HG03460 (cell line): ENCODE results near the gene DSCAM.
"Not testable (repeated sequence)": the region's sequence is repeated elsewhere in the genome, so short reads cannot be mapped to it uniquely, and the experiment has no call there.

Source experiments
- ATAC-seq: cut with Tn5 transposase; IDR thresholded peaks from one replicate; pipeline ENCODE4 v1.9.1; 2021; ENCODE audit not compliant: unreplicated experiment

The DSCAM gene

DNA sequence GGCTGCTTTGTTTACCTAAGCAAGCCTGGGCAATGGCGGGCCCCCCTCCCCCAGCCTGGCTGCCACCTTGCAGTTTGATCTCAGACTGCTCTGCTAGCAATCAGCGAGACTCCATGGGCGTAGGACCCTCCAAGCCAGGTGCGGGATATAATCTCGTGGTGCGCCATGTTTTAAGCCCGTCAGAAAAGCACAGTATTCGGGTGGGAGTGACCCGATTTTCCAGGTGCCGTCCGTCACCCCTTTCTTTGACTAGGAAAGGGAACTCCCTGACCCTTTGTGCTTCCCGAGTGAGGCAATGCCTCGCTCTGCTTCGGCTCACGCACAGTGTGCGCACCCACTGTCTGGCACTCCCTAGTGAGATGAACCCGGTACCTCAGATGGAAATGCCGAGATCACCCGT lies 818.6 kb downstream of the DSCAM start:
- ATAC-seq = not testable (repeated sequence)

DNA sequence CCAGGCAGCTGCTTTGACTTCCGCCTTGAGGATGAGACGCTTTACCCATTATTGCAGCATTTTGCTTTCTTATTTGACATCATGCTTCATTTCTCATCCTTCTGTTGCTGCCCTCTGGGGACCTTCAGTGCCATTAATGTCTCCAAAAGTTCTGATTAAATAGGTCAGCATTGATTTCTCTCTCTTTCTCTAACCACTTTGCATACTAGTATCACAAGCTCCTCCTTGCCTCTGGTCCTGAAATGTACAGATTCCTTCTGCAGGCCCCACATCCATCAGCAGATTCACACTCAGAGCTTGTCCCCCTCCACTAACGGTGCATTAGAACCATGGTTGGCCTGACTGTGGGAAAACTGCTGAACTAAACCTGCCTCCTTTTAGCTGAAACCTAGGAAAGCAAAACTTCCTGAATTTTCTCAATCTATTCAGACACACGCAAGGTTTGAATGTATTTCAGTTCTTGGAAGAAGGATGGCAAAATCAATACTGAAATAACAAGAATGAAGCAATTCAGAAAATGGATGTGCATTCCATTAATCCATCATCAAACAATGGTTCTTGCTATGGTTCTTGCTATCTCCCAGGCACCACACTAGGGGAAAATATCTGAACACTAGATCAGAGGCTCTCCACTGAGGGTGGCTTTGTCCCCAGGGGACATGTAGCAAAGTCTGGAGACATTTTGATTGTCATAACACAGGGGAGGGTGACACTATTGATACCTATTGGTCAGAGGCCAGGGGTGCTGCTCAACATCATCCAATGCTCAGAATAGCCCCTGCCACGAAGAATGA lies 825.2 kb downstream of the DSCAM start:
- ATAC-seq = no peak

DNA sequence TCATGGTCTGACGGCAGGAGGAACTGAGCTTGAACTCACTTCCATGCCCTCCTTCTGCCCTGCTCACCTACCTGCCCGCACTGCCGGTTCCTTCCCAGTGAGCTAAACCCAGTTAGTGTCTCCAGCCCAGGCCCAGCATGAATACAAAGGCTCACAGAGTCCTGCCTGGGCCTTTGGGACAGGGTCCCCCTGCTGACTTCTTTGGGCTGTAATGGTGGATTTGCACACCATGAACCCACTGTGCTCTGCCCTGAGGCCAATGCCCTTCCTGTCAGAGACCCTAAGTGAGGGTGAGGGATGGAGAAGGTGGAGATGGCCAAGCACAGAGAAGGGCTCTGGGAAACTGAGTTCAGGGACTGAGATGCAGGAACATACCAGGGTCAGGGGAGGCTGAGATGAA lies 826.3 kb downstream of the DSCAM start:
- no peak for ATAC-seq

DNA sequence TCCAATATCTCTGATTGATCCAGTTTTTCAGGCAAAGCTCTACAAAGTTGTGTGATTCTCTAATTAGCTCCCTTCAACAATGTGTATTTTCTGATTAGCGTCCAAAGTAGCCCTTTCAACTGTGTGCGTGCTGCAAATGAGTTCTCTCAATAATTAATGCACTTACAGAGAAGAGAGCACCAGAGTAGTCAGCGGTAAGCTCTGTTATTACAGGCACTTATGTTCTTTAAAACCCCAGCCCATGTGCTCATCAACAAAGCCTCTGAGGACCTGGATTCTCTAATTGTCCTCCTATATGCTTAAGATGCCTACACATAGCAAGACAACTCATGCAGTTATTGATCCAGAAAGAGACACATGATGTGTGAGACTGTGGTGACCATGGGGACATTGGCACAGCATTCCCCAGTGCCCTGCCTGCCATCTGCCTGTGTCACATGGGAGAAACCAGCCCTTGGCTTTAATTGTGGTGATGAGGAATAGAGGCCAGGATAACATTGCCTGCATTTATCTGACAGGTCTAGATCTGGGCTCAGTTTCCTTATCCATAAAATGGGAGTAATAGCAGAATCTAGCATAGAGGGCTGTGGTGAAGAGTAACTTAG lies 828.0 kb downstream of the DSCAM start:
- ATAC-seq = no peak

DNA sequence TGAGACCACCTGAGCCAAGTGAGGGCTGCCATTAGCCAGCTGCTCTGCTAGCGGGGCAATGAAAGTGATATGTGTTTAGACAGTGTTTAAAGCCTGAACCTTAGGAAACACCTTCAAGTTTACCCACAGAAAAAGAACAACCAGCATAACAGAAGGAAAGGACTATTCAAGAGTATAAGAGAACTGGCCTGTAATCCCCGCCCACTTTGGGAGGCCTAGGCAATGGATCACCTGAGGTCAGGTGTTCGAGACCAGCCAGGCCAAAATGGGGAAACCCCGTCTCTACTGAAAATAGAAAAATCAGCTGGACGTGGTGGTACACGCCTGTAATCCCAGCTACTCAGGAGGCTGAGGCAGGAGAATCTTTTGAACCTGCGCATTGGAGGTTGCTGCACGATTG lies 830.3 kb downstream of the DSCAM start:
- ATAC-seq = no peak

DNA sequence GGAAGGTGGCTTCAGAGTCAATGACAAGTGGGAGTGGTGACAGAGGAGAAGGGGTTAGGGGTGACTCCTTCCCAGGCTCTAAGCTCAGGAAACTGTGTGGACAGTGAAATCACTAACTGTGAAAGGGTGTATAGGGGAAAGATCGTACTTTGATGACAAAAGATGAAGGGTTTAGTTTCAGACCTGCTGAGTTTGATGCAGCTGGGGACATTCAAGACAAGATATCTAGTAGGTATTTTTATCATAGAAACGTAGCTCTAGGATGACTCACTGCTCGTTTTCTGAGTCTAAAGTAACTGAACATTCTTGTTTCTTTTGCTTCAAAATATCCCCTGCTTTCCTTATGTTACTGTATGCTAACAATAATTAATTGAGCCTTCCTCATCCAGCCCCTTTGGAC lies 830.7 kb downstream of the DSCAM start:
- no peak for ATAC-seq

DNA sequence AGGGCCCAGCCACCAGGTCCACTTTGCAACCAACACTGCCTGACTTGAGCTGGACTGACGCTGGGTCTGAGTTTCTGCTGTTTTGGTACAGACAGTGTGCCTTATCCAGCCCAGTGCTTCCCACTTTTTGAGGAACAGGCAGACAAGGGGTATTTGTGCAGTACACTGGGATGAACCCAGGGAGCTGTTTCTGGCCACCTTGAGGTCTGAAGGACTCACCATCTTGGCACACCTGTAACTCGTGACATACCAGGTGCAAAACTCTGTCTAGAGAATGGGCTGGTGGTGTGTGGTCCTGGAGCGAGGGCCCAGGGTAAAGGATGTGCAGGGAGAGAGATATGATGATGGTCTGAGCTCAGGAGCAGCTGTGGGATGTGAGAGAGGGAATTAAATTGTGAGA lies 831.1 kb downstream of the DSCAM start:
- ATAC-seq = no peak

DNA sequence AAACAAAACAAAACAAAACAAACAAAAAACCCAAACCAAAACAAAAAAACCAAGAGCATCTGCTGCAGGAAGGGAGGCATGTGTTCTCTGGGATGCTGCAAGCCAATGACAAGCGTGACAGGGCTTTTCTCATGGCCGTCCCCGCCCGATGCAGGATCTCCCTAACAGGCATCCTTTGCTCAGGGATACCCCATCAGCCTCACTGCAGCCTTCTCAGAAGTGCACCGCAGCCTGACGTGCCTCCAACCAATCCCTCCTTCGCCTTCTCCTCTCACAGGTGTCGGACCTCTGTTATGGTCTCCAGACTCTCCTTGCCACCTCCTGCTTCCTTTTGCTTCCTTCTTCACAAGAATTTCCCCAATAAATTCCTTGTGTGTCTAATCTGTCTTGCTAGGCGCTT lies 832.6 kb downstream of the DSCAM start:
- ATAC-seq = no peak

DNA sequence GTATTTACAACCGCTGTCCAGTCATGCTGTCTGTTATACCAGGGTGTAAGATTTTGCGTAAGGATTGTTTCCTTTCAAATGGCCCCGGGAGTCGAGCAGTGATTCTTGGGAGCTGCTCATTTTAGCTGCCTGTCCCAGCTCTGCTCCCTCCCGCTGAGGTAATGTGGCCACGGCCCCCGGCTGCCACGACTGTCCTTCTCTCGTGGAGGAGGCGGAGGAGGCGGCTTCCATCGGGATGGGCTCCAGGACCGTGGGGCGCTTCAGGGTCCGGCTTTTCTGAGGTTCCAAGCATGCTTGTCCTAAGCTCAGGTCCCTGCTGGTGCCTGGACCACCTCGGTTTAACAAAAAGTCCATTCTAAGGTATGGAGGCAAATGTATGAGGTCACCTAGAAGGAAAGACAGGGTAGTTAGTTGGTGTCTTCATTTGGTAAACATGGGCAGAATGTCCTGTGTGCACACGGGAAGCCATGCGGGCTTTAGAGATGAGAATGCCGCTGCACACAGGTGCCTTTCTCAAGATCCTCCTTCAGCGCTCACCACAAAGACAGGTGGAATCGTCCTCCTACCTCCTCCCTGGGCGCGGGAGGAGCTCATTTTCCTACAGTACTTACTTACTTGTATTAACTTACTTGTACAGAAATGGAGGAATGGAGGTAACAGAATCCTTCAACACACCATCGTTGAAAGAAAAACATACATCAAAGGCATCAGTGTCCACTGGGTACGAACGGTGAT lies 833.8 kb downstream of the DSCAM start:
- no peak for ATAC-seq

DNA sequence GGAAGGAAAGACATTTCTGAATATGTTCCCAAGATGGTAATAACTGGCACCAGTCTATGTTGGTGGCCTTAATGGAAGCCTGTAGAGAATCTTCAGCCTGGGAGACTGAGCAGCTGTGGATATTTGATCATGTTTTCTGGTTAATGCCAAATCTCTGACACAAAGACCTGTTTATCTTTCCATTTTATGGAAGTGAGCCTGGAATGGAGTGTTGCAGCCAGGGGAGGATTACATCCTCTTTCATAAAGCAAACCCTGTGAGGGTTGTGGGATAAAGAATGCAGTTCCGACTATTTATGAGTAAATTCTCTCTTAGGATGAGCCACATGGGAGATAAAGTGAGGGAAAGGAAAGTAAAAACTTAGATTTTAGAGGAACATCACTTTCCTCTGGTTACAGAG lies 835.6 kb downstream of the DSCAM start:
- no peak for ATAC-seq

DNA sequence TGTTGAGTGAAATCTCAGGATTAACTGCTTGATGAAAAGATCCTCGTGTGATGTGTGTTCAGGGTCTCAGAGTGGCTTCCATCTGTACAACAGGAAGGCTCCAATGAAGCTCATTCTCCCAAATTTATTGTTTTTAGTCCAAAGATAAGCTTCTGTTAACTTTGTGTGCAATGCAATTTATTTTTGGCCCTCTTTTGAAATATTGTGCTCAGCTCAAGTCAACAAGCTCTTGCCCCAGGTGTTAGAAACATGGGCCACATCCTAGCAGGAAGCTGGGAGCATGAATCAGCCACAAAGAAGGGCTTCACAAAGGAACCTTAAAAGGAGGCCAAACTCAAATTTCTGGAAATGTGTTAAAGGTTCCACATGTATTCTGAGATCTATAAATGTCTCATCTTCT lies 844.0 kb downstream of the DSCAM start:
- no peak for ATAC-seq

DNA sequence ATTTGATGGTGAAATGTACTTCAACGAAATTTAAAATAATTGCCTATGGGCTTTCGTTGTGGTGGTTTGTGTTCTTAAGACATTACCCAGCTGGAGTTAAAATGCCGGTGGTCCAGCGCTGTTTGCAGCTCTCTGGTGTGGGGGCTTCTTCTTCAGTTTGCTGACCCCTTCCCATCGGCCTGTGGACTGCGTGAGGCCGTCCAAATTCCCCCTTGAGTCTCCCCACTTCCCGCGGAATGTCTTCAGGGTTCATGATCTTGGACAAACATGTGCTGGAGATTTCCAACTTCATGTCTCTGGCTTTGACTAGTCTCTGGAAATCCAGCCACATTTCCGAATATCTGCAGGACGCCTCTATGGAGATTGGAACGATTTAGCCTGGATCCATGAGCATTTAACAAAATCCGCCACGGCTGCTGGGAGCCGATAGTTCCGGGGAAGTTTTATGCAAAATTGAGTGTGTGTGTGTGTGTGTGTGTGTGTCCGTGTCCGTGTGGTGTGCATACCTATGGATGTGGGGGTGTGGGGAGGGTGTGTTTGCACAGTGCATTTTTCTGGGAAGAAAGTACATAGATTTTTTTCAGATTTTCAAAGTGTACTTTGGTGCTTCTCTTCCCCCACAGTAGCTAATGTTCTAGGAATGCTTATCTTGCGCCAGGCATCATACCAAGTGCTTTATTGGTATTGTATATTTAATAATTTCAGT lies 862.5 kb downstream of the DSCAM start:
- no peak for ATAC-seq

DNA sequence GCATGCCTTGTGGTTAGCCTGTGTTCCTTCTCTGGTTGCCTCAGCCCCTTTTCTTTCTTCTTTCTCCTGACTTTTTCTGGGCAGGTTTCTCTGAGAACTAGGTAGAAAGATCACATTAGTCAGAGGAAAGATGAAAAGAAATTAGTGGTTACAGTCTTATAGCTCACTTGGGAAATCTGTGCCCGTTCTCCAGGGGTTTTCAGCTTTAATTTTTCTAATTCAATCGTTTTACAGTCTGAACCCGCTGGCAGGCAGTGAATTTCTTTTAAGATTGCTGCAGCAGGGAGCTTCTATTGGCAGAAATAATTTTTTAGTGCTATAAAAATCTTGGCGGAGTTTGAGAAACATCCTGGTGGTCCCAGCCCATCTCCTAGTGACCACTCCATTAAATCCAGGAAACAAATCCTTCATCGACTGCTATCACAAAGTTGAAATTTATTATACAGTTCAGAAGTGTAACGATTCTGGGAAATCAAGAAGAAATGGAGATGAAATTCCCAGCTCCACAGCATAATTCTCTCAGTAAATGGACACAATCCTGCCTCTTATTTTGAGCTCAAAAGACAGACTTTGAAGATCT lies 866.6 kb downstream of the DSCAM start:
- no peak for ATAC-seq

DNA sequence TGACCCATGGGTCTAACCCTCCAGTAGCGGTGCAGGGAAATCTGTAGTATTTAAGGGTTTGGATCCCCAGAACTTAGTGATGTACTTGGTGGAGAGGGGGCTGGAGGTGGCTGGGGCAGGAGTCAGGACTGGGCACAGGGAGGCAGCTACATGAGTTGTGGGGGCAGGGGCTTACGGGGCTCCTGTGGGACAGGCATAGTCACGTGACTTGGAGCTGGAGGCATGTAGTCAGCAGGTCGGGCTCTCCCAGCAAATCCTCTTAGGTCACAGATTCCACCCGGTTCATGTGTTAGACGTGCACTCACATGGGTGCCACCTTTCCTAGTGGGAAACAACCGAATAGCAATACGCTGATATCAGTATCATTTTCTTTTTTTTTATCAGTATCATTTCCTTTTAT lies 867.6 kb downstream of the DSCAM start:
- ATAC-seq = no peak

DNA sequence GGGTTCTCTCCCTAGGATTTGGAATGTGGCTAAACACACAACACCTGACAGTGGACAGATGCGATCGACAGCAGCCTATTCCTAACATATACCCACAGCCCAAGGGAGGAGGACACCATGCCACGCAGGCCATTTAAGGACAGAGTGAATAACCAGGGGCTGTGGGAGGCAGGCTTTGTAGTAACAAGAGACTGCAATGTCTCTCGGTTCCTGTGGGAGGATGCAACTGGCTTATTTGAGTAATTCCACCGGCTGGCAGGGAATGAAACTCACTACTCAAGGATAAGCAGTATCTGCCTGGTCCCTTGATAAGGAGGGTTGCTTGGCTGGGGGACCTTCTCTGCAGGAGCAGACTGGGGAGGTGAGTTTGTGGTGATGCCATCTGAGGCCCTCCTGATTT lies 870.2 kb downstream of the DSCAM start:
- no peak for ATAC-seq

DNA sequence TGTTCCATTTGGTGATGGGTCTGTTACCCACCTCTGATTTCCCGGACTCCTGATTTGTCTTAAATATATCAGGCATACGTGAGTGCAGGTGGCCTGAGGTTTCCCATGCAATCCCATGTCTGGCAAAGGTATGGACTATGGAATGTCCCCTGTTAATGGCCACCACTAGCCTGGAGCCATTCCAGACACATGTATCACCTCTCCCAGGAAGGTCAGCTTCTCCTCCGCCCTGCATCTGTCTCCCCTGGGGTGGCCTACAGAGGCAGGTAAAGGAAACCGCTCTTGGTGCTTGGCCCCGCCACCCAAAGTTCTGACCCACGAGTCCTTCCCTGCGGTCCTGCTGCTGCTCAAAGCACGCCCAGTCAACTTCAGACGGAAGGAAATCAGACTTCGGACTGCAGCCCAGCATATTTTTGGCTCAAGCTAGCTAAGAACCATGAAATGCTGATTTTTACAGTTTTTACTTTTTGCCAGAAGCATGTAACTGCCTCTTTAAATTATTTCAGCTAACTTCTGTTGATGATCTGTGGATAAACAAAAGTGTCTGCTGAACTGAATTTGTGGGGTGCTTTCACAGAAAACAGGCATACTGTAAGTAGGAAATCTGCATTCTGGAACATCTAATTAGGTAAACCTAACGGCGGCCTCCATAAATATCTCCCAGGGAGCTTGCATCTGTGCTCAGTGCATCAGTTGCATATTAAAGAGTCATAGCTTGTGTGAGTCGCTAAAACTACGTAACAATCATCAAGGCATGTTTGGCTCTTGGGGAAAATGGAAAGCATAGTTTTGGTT lies 873.8 kb downstream of the DSCAM start:
- no peak for ATAC-seq

DNA sequence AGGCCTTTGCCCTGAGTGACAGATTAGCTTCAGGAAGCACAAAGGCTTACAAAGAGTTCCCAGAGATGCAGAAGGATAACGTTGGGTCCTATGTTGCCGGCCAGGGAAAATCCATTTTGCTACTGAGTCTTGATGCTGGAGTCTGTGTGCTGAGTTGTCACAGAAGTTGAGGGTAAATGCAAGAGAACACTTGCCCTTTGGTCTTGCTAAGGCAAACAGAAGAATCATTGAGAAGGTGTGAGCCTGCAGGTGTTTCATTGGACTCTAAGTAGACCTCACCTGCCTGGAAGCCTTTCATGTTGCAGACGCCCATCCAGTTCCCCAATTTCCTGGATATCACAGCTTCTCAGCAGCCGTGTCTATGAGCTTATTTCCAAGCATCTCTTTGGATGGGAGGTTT lies 874.5 kb downstream of the DSCAM start:
- no peak for ATAC-seq

DNA sequence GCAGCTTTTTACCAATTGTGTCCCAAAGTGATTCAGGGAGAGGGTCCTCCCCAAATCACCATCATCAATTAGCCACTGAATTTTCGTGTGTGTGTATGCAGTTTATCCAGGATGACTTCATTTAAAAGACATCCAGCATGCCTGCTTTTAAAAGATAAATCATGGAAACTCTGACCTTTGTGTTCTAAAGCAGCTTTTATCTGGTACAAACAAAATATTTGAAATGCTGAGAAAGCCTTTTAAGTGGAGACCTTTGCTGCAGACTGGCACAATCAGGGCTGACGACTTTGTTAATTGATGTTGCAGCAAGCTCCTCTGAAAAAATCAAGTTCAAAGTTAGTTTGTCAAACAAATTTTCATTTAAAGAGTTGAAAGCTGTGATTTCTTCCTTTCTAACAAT lies 875.0 kb downstream of the DSCAM start:
- ATAC-seq = no peak

DNA sequence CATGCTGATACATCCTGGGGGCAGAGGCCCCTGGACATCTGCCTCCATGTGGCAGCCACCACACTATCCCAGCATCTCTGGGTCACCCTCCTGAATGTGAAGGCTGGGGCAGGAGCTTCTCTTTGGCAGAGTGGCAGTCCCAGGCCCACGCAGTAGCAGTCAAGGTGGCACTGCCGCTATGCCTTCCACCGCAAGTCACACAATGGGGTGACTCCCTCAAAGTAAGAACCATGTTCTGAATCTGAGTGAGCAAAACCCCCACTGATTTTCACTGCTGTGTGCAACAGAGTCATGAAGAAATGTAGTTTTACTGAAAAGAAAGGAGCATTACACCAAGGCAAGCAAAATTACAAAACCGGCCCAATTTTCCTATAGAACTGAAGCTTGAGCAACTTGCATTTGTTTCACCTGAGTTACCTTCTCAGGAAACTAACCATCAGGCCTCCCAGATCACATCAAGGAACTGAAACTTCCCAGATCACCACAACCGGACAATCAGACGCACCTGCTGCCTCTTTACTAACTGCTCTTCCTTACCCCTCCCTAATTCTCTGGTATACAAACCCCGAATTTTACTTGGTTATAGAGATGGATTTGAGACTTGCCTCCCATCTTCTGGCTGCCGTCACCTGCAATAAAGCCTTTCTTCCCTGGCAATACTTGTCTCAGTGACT lies 877.1 kb downstream of the DSCAM start:
- ATAC-seq = no peak

DNA sequence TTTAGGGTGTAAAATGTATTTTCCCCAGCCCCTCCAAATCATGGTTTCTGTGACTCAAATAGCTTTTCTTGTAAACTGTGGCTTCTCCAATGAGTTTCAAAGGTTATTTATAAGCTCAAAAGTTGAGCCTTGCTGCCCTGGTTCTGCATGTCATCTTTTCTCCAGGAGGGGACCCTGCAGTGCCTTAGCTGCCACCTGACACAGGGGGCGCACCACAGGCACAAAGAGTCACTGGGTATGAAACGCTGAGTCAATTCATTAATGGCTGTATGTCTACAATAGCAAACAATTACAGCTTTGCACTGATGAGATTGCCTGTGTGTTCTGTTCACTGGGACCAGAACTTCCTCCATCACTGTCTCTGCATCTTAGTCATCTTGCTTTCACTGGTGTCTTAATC lies 878.9 kb downstream of the DSCAM start:
- ATAC-seq = no peak
